ENCODE measurements around the gene DYNLT5.

Gene DYNLT5, protein sequence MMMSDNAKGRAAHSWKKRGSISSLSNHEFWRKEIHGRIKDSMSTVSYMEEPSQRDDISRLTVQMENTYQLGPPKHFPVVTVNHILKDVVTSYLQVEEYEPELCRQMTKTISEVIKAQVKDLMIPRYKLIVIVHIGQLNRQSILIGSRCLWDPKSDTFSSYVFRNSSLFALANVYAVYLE

DNA sequence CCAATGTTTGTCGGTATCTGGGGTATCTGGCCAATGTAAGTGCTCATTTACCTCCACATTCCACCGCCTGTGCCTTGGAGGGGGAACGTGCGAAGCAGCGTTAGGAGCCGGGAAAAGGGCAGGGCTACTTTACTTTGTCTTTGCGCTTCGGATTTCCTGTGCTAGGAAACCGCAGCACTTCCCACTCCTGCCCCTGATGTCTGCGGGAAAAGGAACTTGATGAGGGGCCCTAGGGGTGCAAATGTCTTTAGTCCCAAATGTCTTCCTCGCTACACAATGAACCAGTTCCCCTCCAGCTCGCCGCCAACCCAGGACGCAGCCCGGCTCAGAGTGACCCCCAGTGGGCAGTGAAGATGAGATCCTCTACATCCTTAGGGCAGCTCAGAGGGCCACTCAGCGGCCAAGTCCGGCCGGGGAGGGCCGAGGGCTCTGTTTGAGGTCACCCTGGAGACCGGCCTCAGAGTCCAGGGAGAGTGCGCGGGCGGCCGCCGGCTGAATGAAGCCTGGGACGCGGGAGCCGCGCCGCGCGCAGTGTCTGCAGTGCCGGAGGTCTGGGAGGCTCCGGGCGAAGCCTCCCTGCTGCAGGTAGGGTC is at the start of gene DYNLT5:
DYNLT5 (plus strand) TSS at position 460 of the 593 bp plus-strand sequence. CDS start 2,200 bp downstream, outside the sequence.
- H3K4me3 ChIP-seq (ENCODE audit: low read depth, low read length) = no peak within 1 kb of the TSS
- TF ChIP-seq, protein P1, sequence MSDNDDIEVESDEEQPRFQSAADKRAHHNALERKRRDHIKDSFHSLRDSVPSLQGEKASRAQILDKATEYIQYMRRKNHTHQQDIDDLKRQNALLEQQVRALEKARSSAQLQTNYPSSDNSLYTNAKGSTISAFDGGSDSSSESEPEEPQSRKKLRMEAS (IDR thresholded peaks at IDR 0.05; ENCODE audit: low read depth, low read length) = no peak
- TF ChIP-seq POLR2A (IDR thresholded peaks at IDR 0.05; ENCODE audit: extremely low read depth, insufficient read length) = no peak
- no peak for TF ChIP-seq MYC (IDR thresholded peaks at IDR 0.05; ENCODE audit: low read depth, low read length)
- TF ChIP-seq, protein P2, sequence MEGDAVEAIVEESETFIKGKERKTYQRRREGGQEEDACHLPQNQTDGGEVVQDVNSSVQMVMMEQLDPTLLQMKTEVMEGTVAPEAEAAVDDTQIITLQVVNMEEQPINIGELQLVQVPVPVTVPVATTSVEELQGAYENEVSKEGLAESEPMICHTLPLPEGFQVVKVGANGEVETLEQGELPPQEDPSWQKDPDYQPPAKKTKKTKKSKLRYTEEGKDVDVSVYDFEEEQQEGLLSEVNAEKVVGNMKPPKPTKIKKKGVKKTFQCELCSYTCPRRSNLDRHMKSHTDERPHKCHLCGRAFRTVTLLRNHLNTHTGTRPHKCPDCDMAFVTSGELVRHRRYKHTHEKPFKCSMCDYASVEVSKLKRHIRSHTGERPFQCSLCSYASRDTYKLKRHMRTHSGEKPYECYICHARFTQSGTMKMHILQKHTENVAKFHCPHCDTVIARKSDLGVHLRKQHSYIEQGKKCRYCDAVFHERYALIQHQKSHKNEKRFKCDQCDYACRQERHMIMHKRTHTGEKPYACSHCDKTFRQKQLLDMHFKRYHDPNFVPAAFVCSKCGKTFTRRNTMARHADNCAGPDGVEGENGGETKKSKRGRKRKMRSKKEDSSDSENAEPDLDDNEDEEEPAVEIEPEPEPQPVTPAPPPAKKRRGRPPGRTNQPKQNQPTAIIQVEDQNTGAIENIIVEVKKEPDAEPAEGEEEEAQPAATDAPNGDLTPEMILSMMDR (IDR thresholded peaks at IDR 0.05; ENCODE audit: low read depth, low read length) = no peak
- peak; percentile 12 for DNase-seq (ENCODE audit: low read depth)

DNA sequence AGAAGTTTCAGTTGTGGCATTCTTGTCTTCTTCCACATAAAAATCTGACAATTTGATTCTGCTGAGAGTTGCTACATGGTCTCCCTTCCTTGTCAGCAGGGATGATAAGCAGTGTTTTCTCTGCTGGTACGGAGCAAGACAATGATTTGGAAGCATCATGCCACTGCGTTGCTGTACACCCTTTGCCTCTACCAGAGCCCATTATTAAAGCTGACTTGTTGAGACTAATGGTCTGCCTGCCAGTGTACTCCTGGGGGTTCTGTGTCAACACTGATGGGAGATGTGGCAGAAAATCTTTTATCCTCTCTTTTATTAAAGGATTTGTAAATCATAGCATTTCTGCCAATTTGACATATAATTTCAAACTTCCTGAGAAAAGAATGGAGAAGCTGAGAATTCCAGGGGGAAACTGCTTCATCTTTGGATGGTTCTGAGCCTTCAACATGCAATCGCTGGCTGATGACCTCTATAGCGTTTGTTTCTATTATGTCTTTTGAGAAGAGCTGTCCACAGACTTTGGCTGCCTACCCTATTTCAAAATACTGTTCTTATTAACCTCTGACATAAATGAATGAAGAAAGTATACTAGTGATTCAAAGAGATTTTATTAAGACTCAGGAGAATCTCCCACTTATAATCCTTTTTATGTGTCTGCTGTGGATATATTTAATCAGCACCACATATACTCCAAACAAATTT is 47.9 kb upstream of the DYNLT5 start:
- no peak overlapping the region for H3K4me3 ChIP-seq (ENCODE audit: low read depth, low read length)
- no peak for TF ChIP-seq POLR2A (IDR thresholded peaks at IDR 0.05; ENCODE audit: extremely low read depth, insufficient read length)
- TF ChIP-seq, protein P1 (IDR thresholded peaks at IDR 0.05; ENCODE audit: low read depth, low read length) = no peak
- TF ChIP-seq, protein P2 (IDR thresholded peaks at IDR 0.05; ENCODE audit: low read depth, low read length) = no peak
- TF ChIP-seq MYC (IDR thresholded peaks at IDR 0.05; ENCODE audit: low read depth, low read length) = no peak
- no peak for DNase-seq (ENCODE audit: low read depth)

DNA sequence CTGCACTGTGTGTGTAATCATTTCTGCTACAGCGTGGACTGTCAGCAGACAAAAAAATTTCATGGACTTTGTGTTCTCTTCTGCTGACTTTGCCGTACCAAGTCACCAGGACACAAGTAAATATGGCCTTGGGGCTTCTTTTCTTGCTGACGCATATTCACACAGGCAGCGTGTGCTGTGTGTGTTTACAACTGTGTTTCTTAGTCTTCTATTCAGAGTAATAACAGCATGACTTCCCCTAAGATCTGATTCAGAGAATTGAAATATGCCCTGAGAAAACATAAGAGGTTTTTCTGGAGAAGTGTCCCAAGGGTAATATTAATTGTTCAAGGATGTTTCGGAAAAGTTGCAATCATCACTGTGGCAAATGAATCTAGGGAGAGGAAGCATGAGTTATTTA is 47.1 kb upstream of the DYNLT5 start:
- TF ChIP-seq MYC (IDR thresholded peaks at IDR 0.05; ENCODE audit: low read depth, low read length) = no peak
- no peak for TF ChIP-seq POLR2A (IDR thresholded peaks at IDR 0.05; ENCODE audit: extremely low read depth, insufficient read length)
- TF ChIP-seq, protein P2 (IDR thresholded peaks at IDR 0.05; ENCODE audit: low read depth, low read length) = no peak
- H3K4me3 ChIP-seq (ENCODE audit: low read depth, low read length) = no peak overlapping the region
- no peak for DNase-seq (ENCODE audit: low read depth)

DNA sequence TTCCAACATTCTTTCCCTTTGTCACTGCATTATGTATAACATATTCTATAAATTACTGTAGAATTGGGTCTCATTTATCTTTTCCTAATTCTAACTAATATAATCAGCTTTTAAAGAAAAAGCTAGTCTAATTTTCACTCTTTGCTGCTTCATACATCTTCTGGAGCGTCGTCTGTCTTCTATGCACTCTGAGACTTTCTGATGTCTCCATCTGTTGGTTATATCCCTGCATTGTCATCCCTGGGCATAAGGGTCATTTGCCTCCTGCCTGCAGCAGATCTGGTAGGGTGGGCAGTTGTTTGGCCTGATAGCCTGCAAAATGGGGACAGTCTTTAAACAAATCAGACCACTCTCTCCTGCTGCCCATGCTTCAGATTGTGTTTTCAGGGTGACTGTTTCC is 40.8 kb upstream of the DYNLT5 start:
- TF ChIP-seq POLR2A (IDR thresholded peaks at IDR 0.05; ENCODE audit: extremely low read depth, insufficient read length) = no peak
- TF ChIP-seq, protein P1 (IDR thresholded peaks at IDR 0.05; ENCODE audit: low read depth, low read length) = no peak
- TF ChIP-seq MYC (IDR thresholded peaks at IDR 0.05; ENCODE audit: low read depth, low read length) = no peak
- TF ChIP-seq, protein P2 (IDR thresholded peaks at IDR 0.05; ENCODE audit: low read depth, low read length) = no peak
- DNase-seq (ENCODE audit: low read depth) = no peak
- no peak overlapping the region for H3K4me3 ChIP-seq (ENCODE audit: low read depth, low read length)

DNA sequence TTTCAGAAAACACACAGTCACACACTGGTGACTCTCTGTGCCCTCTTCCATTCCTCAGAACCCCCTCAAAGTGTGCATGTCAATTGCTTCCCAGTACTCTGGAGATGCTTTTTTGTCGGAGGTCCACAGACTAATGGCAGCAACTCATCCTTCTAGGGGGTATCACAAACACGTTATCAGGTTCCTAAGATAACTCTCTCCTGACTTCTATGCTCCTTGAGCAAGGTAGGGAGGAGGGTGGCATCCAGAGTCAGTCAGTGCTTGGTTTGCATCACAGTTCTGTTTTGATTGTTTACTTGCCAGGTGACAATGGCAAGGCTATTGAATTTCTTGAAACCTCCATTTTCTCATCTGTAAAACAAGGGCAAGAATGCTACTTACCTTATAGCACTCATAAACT is 39.4 kb upstream of the DYNLT5 start:
- DNase-seq (ENCODE audit: low read depth) = no peak
- TF ChIP-seq MYC (IDR thresholded peaks at IDR 0.05; ENCODE audit: low read depth, low read length) (no peak), POLR2A (IDR thresholded peaks at IDR 0.05; ENCODE audit: extremely low read depth, insufficient read length) (no peak)
- TF ChIP-seq, protein P2 (IDR thresholded peaks at IDR 0.05; ENCODE audit: low read depth, low read length) = no peak
- TF ChIP-seq, protein P1 (IDR thresholded peaks at IDR 0.05; ENCODE audit: low read depth, low read length) = no peak
- no peak overlapping the region for H3K4me3 ChIP-seq (ENCODE audit: low read depth, low read length)
